ENCODE results near the gene TMEM171.

DNA sequence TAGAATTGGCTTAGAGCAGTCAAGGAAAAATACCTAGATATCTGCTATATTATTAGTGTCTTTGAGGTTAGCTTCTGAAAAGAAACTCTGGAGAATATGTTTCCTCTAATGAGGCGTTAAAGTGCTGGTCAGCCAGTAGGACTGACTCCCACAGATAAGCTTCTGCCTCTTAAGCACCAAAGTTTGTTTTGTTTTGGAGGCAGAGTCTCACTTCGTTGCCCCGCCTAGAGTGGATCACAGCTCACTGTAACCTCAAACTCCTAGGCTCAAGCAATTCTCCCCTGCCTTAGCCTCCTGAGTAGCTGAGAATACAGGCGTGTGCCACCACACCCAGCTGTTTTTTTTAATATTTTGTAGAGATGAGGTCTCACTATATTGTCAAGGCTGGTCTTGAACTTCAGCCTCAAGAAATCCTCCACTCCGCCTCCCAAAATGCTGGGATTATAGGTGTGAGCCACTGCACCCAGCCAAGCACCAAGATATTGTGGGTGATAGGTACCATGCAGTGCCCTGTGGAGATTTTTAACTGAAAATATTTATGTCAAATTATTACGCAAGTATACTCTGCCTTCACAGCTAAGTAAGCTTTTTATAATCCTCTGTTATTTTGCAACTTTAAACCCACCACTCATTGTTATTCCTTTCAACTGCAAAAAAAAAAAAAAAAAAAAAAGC, 24.7 kb upstream of the TMEM171 start:
- TF ChIP-seq CTCF (IDR thresholded peaks at IDR 0.05; ENCODE audit: insufficient read depth, low read depth, low read length) (no peak), EZH2 (IDR thresholded peaks at IDR 0.05; ENCODE audit: insufficient read depth, low read length) (no peak)
